Measurements from ENCODE around the gene ATP9B.

DNA sequence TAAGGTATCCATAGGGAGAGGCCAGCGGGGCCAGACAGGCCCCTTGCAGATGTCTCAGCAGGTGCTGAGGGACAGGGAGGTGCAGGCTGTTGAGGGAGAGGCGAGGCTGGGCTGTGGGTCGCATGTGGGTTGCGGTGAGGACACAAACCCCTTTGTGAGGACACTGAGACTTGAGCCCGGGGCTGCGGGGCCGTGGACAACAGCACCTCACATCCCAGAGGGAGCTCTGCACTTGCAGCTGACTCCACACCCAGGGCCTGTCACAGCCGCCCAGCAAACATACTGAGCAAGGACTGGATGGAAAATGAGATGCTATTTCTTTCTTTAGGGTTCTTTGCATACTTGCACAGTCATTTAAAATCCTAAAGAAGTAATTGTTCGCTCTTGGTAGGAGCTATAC, 231.2 kb downstream of the ATP9B start:
- TF ChIP-seq MEF2A (IDR thresholded peaks at IDR 0.05; ENCODE audit: borderline replicate concordance, low read depth) (no peak), EP300 (IDR thresholded peaks at IDR 0.05; ENCODE audit: borderline replicate concordance in 1 of 2, low read depth in 1 of 2, low read length in 1 of 2) (no peak), NRF1 (IDR thresholded peaks at IDR 0.05; ENCODE audit: low read depth, low read length) (no peak), POLR2AphosphoS5 (IDR thresholded peaks at IDR 0.05; ENCODE audit: low read depth, low read length) (no peak), JUND (IDR thresholded peaks at IDR 0.05) (no peak), SMC3 (IDR thresholded peaks at IDR 0.05; ENCODE audit: low read depth, low read length) (no peak)
- TF ChIP-seq, protein P1, sequence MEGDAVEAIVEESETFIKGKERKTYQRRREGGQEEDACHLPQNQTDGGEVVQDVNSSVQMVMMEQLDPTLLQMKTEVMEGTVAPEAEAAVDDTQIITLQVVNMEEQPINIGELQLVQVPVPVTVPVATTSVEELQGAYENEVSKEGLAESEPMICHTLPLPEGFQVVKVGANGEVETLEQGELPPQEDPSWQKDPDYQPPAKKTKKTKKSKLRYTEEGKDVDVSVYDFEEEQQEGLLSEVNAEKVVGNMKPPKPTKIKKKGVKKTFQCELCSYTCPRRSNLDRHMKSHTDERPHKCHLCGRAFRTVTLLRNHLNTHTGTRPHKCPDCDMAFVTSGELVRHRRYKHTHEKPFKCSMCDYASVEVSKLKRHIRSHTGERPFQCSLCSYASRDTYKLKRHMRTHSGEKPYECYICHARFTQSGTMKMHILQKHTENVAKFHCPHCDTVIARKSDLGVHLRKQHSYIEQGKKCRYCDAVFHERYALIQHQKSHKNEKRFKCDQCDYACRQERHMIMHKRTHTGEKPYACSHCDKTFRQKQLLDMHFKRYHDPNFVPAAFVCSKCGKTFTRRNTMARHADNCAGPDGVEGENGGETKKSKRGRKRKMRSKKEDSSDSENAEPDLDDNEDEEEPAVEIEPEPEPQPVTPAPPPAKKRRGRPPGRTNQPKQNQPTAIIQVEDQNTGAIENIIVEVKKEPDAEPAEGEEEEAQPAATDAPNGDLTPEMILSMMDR (IDR thresholded peaks at IDR 0.05) = no peak
- TF ChIP-seq, protein P2, sequence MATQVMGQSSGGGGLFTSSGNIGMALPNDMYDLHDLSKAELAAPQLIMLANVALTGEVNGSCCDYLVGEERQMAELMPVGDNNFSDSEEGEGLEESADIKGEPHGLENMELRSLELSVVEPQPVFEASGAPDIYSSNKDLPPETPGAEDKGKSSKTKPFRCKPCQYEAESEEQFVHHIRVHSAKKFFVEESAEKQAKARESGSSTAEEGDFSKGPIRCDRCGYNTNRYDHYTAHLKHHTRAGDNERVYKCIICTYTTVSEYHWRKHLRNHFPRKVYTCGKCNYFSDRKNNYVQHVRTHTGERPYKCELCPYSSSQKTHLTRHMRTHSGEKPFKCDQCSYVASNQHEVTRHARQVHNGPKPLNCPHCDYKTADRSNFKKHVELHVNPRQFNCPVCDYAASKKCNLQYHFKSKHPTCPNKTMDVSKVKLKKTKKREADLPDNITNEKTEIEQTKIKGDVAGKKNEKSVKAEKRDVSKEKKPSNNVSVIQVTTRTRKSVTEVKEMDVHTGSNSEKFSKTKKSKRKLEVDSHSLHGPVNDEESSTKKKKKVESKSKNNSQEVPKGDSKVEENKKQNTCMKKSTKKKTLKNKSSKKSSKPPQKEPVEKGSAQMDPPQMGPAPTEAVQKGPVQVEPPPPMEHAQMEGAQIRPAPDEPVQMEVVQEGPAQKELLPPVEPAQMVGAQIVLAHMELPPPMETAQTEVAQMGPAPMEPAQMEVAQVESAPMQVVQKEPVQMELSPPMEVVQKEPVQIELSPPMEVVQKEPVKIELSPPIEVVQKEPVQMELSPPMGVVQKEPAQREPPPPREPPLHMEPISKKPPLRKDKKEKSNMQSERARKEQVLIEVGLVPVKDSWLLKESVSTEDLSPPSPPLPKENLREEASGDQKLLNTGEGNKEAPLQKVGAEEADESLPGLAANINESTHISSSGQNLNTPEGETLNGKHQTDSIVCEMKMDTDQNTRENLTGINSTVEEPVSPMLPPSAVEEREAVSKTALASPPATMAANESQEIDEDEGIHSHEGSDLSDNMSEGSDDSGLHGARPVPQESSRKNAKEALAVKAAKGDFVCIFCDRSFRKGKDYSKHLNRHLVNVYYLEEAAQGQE (IDR thresholded peaks at IDR 0.05; ENCODE audit: low read depth, low read length) = no peak
- TF ChIP-seq, protein P3, sequence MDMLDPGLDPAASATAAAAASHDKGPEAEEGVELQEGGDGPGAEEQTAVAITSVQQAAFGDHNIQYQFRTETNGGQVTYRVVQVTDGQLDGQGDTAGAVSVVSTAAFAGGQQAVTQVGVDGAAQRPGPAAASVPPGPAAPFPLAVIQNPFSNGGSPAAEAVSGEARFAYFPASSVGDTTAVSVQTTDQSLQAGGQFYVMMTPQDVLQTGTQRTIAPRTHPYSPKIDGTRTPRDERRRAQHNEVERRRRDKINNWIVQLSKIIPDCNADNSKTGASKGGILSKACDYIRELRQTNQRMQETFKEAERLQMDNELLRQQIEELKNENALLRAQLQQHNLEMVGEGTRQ (IDR thresholded peaks at IDR 0.05; ENCODE audit: borderline replicate concordance, low read depth, low read length) = no peak
